H1 (cell line): Measurements from ENCODE around the gene SPHKAP. TPM values are rescaled to one million over a fixed set of nuclear protein-coding genes. Genes with fewer than 3 reads are reported as not detected.

Experiments
- CTCF ChIA-PET: fragments of 300-600 bp; sonication (Branson Sonifier 250); formaldehyde crosslinking; loops from one replicate; lab custom pipeline; 2021; ENCODE audit not compliant: partially characterized antibody; lab: Charles Lee
- POLR2A ChIA-PET: fragments of 300-600 bp; sonication (Branson Sonifier 250); formaldehyde crosslinking; loops from one replicate; lab custom pipeline; 2021; ENCODE audit warnings: inconsistent platforms; ENCODE audit not compliant: partially characterized antibody; lab: Charles Lee
- DNase-seq, 2 experiments: peaks; one replicate each; pipeline versions ENCODE4 v3.0.0 to v3.0.0-alpha.2; 2010 to 2022; ENCODE audit warnings: low spot score in 2 of 2, low read depth in 1 of 2, mixed read lengths in 1 of 2
- FAIRE-seq: peaks from 2 replicates; lab custom pipeline; 2011; peaks lifted over from hg19 to GRCh38; lab: Jason Lieb, UNC
- H2AFZ ChIP-seq: 2 replicates; pipeline ENCODE4 v1.8.1; 2012; ENCODE audit warnings: low read length, inconsistent platforms
- H2AK5ac ChIP-seq: 2 replicates; pipeline ENCODE4 v1.6.1; 2013; ENCODE audit warnings: low read depth, low read length
- H2BK120ac ChIP-seq: replicated peaks from 2 replicates; pipeline ENCODE3; 2013; ENCODE audit warnings: low read depth, low read length, inconsistent platforms
- H2BK12ac ChIP-seq: 2 replicates; pipeline ENCODE4 v1.6.1; 2013; ENCODE audit warnings: low read depth, low read length
- H2BK15ac ChIP-seq: 2 replicates; pipeline ENCODE4 v1.6.1; 2013; ENCODE audit warnings: low read length
- H2BK20ac ChIP-seq: 2 replicates; pipeline ENCODE4 v1.6.1; 2013; ENCODE audit warnings: low read length
- H2BK5ac ChIP-seq: 2 replicates; pipeline ENCODE4 v1.6.1; 2013; ENCODE audit warnings: low read depth, low read length
- H3K14ac ChIP-seq: 2 replicates; pipeline ENCODE4 v1.6.1; 2013; ENCODE audit warnings: inconsistent platforms; ENCODE audit not compliant: insufficient read length
- H3K18ac ChIP-seq: 2 replicates; pipeline ENCODE4 v1.6.1; 2013; ENCODE audit warnings: low read length; ENCODE audit errors: extremely low read depth
- H3K23ac ChIP-seq: 2 replicates; pipeline ENCODE4 v1.6.1; 2013; ENCODE audit warnings: inconsistent platforms; ENCODE audit not compliant: insufficient read length
- H3K23me2 ChIP-seq: 2 replicates; pipeline ENCODE4 v1.6.1; 2013; ENCODE audit warnings: low read depth, low read length
- H3K27ac ChIP-seq: 2 replicates; pipeline ENCODE4 v1.6.1; 2011; ENCODE audit warnings: low read depth, low read length, inconsistent platforms
- H3K27me3 ChIP-seq, 4 experiments: replicated peaks in 1 of 4; 1 replicate in 1 of 4; 2 replicates in 3 of 4; pipeline versions ENCODE4 v1.6.1 to v1.8.1; 2011 to 2013; ENCODE audit warnings: low read length in 3 of 4, mild to moderate bottlenecking in 3 of 4, inconsistent platforms in 2 of 4, mixed read lengths in 2 of 4, moderate library complexity in 1 of 4; ENCODE audit not compliant: control insufficient read depth in 3 of 4, insufficient read depth in 3 of 4; ENCODE audit errors: extremely low read depth in 1 of 4
- H3K36me3 ChIP-seq, 4 experiments: 2 replicates each; pipeline versions ENCODE4 v1.6.1 to v1.8.1; 2011 to 2013; ENCODE audit warnings: mild to moderate bottlenecking in 4 of 4, low read length in 3 of 4, moderate library complexity in 2 of 4, control low read depth in 1 of 4, inconsistent platforms in 1 of 4; ENCODE audit not compliant: insufficient read depth in 4 of 4, control insufficient read depth in 2 of 4
- H3K4ac ChIP-seq: replicated peaks from 2 replicates; pipeline ENCODE3; 2013; ENCODE audit warnings: low read length, low read depth, mixed read lengths, inconsistent platforms; ENCODE audit not compliant: insufficient read length
- H3K4me1 ChIP-seq, 4 experiments: replicated peaks in 1 of 4; 1 replicate in 1 of 4; 2 replicates in 3 of 4; pipeline versions ENCODE4 v1.6.1 to v1.8.1; 2011 to 2013; ENCODE audit warnings: low read length in 3 of 4, inconsistent platforms in 2 of 4, mixed read lengths in 1 of 4; ENCODE audit not compliant: insufficient read depth in 4 of 4, control insufficient read depth in 3 of 4
- H3K4me2 ChIP-seq, 2 experiments: 2 replicates each; pipeline versions ENCODE4 v1.6.1 to v1.8.1; 2011 to 2013; ENCODE audit warnings: low read depth in 2 of 2, low read length in 2 of 2, control low read depth in 1 of 2, inconsistent platforms in 1 of 2, mild to moderate bottlenecking in 1 of 2; ENCODE audit not compliant: insufficient read depth in 1 of 2
- H3K4me3 ChIP-seq, 4 experiments: fragments of 200-600, 300-600 bp in 1 of 4; sonication (generic), shearing (Covaris generic), sonication (Bioruptor Twin) in 1 of 4; 2 replicates each; pipeline versions ENCODE4 v1.5.1 to v1.8.1; 2011 to 2016; ENCODE audit warnings: low read length in 4 of 4, low read depth in 3 of 4, control low read depth in 2 of 4, inconsistent platforms in 2 of 4, mild to moderate bottlenecking in 2 of 4, mixed read lengths in 1 of 4, moderate library complexity in 1 of 4; ENCODE audit not compliant: insufficient read depth in 2 of 4; ENCODE audit errors: extremely low read depth in 1 of 4
- H3K56ac ChIP-seq: replicated peaks from 2 replicates; pipeline ENCODE3; 2013; ENCODE audit warnings: low read depth, mild to moderate bottlenecking, mixed read lengths, low read length, inconsistent platforms; ENCODE audit not compliant: insufficient read length
- H3K79me1 ChIP-seq: 2 replicates; pipeline ENCODE4 v1.6.1; 2013; ENCODE audit warnings: low read depth, low read length, control low read depth
- H3K79me2 ChIP-seq, 2 experiments: 2 replicates each; pipeline versions ENCODE4 v1.6.1 to v1.8.1; 2012 to 2013; ENCODE audit warnings: low read length in 2 of 2, mild to moderate bottlenecking in 2 of 2, inconsistent platforms in 1 of 2; ENCODE audit not compliant: insufficient read depth in 2 of 2, control insufficient read depth in 1 of 2
- H3K9ac ChIP-seq, 4 experiments: replicated peaks in 1 of 4; 1 replicate in 1 of 4; 2 replicates in 3 of 4; pipeline versions ENCODE4 v1.6.1 to v1.8.1; 2011 to 2013; ENCODE audit warnings: low read depth in 3 of 4, low read length in 3 of 4, control low read depth in 2 of 4, mild to moderate bottlenecking in 2 of 4, moderate library complexity in 2 of 4, inconsistent platforms in 1 of 4; ENCODE audit errors: extremely low read depth in 1 of 4
- H3K9me3 ChIP-seq, 2 experiments: 2 replicates each; pipeline versions ENCODE4 v1.6.1 to v1.8.1; 2012 to 2013; ENCODE audit warnings: mild to moderate bottlenecking in 2 of 2, moderate library complexity in 2 of 2, control low read depth in 1 of 2, inconsistent platforms in 1 of 2, low read depth in 1 of 2, low read length in 1 of 2, mixed read lengths in 1 of 2; ENCODE audit not compliant: insufficient read depth in 2 of 2
- H4K20me1 ChIP-seq, 2 experiments: replicated peaks in 1 of 2; 2 replicates each; pipeline versions ENCODE3 to v1.8.1; 2011 to 2013; ENCODE audit warnings: inconsistent platforms in 2 of 2, low read length in 2 of 2, mild to moderate bottlenecking in 1 of 2; ENCODE audit not compliant: insufficient read depth in 2 of 2, control insufficient read depth in 1 of 2
- H4K5ac ChIP-seq: 2 replicates; pipeline ENCODE4 v1.6.1; 2013; ENCODE audit warnings: low read length, low read depth, mixed read lengths, inconsistent platforms; ENCODE audit not compliant: insufficient read length
- H4K8ac ChIP-seq: 2 replicates; pipeline ENCODE4 v1.8.0; 2013; ENCODE audit warnings: mild to moderate bottlenecking, moderate library complexity, low read length, inconsistent platforms; ENCODE audit not compliant: insufficient read depth; ENCODE audit errors: extremely low read depth
- H4K91ac ChIP-seq: replicated peaks from 2 replicates; pipeline ENCODE3; 2013; ENCODE audit warnings: low read length, mixed read lengths, inconsistent platforms; ENCODE audit not compliant: insufficient read length
- BACH1 ChIP-seq: IDR thresholded peaks from 2 replicates; pipeline ENCODE4 v1.6.1; 2012; ENCODE audit warnings: low read length, improper control_type of control experiment
- BCL11A ChIP-seq, 2 experiments: IDR thresholded peaks; one replicate each; pipeline ENCODE4 v1.6.1; 2011; ENCODE audit warnings: low read depth in 2 of 2, low read length in 2 of 2, mild to moderate bottlenecking in 2 of 2
- EZH2 ChIP-seq: fragments of 200-600 bp; sonication (generic); IDR thresholded peaks from 2 replicates; pipeline ENCODE4 v1.7.1; 2012; ENCODE audit warnings: low read depth, mild to moderate bottlenecking, moderate library complexity, low read length, inconsistent platforms; ENCODE audit not compliant: severe bottlenecking
- GABPA ChIP-seq: IDR thresholded peaks from 2 replicates; pipeline ENCODE4 v1.6.1; 2011; ENCODE audit warnings: mild to moderate bottlenecking, low read length, moderate library complexity, borderline replicate concordance; ENCODE audit not compliant: insufficient read depth
- KDM4A ChIP-seq: IDR thresholded peaks from one replicate; pipeline ENCODE4 v1.7.1; 2012; ENCODE audit warnings: low read depth, mild to moderate bottlenecking, moderate library complexity, low read length, inconsistent platforms; ENCODE audit not compliant: severe bottlenecking
- RAD21 ChIP-seq, 2 experiments: IDR thresholded peaks in 1 of 2; conservative IDR thresholded peaks in 1 of 2; 2 replicates each; pipeline ENCODE4 v1.6.1; 2011; ENCODE audit warnings: low read depth in 2 of 2, low read length in 2 of 2, improper control_type of control experiment in 1 of 2, inconsistent platforms in 1 of 2, mild to moderate bottlenecking in 1 of 2, moderate library complexity in 1 of 2
- RNF2 ChIP-seq: fragments of 200-900, 300-1000 bp; sonication (generic); IDR thresholded peaks from 2 replicates; pipeline ENCODE4 v1.7.1; 2016; ENCODE audit warnings: borderline replicate concordance, low read depth, mild to moderate bottlenecking, antibody characterized with exemption, low read length; ENCODE audit not compliant: poor library complexity, severe bottlenecking; ENCODE audit errors: missing control alignments
- SUZ12 ChIP-seq: fragments of 200-600 bp; sonication (generic); IDR thresholded peaks from 2 replicates; pipeline ENCODE4 v1.6.1; 2012; ENCODE audit warnings: mild to moderate bottlenecking, inconsistent platforms, low read length, moderate library complexity, mixed read lengths
- WGBS, 2 experiments: shearing (Covaris generic) in 1 of 2; methylation state at CpG; one replicate each; pipeline versions ENCODE4 v1.1.6 to v1.1.7; 2013 to 2015; ENCODE audit warnings: low lambda C conversion rate in 2 of 2, mixed read lengths in 2 of 2, inconsistent platforms in 1 of 2, low coverage in 1 of 2, missing lambda C conversion rate in 1 of 2; ENCODE audit not compliant: insufficient replicate concordance in 2 of 2, insufficient coverage in 1 of 2, insufficient read length in 1 of 2; ENCODE audit errors: extremely low coverage in 1 of 2, missing lambda C conversion rate in 1 of 2; 5-methylcytosine and 5-hydroxymethylcytosine counted together
- polyA plus RNA-seq, 7 experiments: library from polyadenylated mRNA; depleted of rRNA in 3 of 7; stranded (reverse) in 5 of 7; unstranded in 2 of 7; fragments of >200 nt in 5 of 7; fragments of 200-250 nt in 2 of 7; gene quantifications; 1 replicate in 5 of 7; 2 replicates in 1 of 7; 4 replicates in 1 of 7; pipeline versions ENCODE4 v1.2.1 to v1.2.3, GENCODE V29; 2011 to 2013; ENCODE audit warnings: missing spikeins in 2 of 7, mixed read lengths in 2 of 7
- total RNA-seq: library from RNA; stranded (reverse); fragmentation: NEBNext Ultra II Directional; extraction: Animal tissue kit (Norgen Biotek cat#: 25700); gene quantifications from 2 replicates; pipeline ENCODE4 v1.2.1, GENCODE V29; 2021
- TF ChIP-seq, protein P1 (sequence below): IDR thresholded peaks from 2 replicates; pipeline ENCODE4 v1.6.1; 2012; ENCODE audit warnings: inconsistent platforms

SPHKAP gene
- total and polyA plus RNA-seq, 2 of the 8 experiments (the other 6 are each of a cell fraction or from before 2014, with no cell fraction given), result 0.02 TPM; not detected in 1

DNA sequence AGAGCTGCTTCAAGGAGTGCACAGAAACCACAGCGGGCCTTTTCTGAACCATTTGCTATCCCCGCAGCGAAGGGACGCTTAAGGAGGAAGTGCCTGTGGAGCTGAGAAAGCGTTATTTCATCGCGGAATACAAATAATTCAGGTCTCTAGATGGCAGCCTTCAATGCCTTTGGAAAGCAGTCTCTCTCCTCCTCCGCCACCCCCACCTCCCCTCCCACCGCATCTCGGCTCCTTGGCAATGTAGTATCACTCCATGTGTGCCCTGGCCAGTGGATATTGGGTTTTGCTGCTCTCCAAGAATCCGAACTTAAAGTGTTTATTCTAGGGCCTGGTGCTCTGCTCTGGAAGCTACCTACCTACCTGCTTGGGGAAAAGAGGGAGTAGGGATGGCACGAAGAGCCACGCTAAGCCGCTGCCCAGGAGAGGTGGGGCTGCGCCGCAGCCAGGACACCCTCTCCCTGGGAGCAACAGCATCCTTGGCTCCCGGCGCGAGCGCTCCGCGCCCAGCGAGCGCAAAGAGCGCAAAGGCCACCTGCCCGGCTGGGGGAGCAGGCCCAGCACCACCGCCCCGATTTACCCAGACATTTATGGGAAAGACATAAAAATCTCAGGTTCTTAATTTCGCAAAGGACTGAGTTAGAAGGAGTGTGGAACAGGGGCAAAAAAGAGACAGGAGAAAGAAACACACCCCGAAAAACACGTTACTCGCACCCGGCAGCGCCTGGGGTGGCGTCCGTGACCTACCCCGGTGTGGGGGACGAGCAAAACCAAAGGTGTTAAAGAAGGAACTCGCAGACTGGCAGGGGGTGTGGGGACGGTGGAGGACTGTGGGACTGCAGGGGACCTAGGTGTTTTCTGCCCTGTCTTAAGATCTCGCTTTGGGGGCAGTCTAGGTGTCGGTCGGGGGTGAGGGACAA is 1.0 kb downstream of the SPHKAP start:
- no peaks in the 10 kb centered on the region for H3K79me1 ChIP-seq
- no peak overlapping the region for H3K14ac ChIP-seq
- CTCF ChIA-PET, result interaction anchor here (0.8 to 1.4 kb wide), 6 partner anchors 16 to 570 kb away, joined by 3 to 5 read pairs (median 3); no protein-coding TSS in a partner anchor
- no peaks in the 10 kb centered on the region for H3K79me2 ChIP-seq
- no peak overlapping the region for H4K91ac ChIP-seq
- no peaks in the 10 kb centered on the region; a peak in 1 of 4 replicates for H3K9me3 ChIP-seq
- no peak overlapping the region for H3K4ac ChIP-seq
- no peak overlapping the region for H2BK12ac ChIP-seq
- 4% methylated on average over 34 of the region's 43 CpGs; no CpG with 5 or more reads in 1 of the 2 experiments for WGBS, 2 experiments
- peak in 1 of 2 experiments; percentile 67 for DNase-seq
- no peak overlapping the region for H2BK5ac ChIP-seq
- no peak overlapping the region for H2AK5ac ChIP-seq
- H3K4me2 ChIP-seq, result peak overlapping the region; percentile 92 to 98
- no peak overlapping the region for H3K27ac ChIP-seq
- no peak overlapping the region for H2BK120ac ChIP-seq
- H2AFZ ChIP-seq, result peak overlapping the region; percentile 89
- H3K4me3 ChIP-seq, result peak overlapping the region; percentile 54 to 70 (median 62)
- H3K23ac ChIP-seq, result no peak overlapping the region
- no peaks in the 10 kb centered on the region for H3K36me3 ChIP-seq
- no peak overlapping the region for H2BK20ac ChIP-seq
- H3K23me2 ChIP-seq, result peaks cover 18% of the 10 kb centered on the region
- no peaks in the 10 kb centered on the region for H4K20me1 ChIP-seq
- H3K4me1 ChIP-seq, result peaks cover 0 to 6% (median 0%) of the 10 kb centered on the region in 4 experiments; a peak in 3 of 7 replicates
- FAIRE-seq, result peak; percentile 78
- peaks cover 15 to 33% (median 31%) of the 10 kb centered on the region in 4 experiments for H3K27me3 ChIP-seq
- H3K18ac ChIP-seq, result no peak overlapping the region
- no peak overlapping the region for H3K56ac ChIP-seq
- H3K9ac ChIP-seq, result no peak overlapping the region
- H2BK15ac ChIP-seq, result no peak overlapping the region
- POLR2A ChIA-PET, result no interaction called here
- H4K5ac ChIP-seq, result no peak overlapping the region
- H4K8ac ChIP-seq, result no peak overlapping the region
- TF ChIP-seq KDM4A (peak; percentile 24), GABPA (no peak), RAD21 (IDR thresholded peaks at IDR 0.05 in 1 of 2, conservative IDR thresholded peaks at IDR 0.05 in 1 of 2; ENCODE audit: low read depth in 2 of 2, low read length in 2 of 2) (peak; percentile 36 to 43; a peak in 3 of 4 replicates), BCL11A (IDR thresholded peaks at IDR 0.05; ENCODE audit: low read depth in 2 of 2, low read length in 2 of 2) (no peak), BACH1 (no peak), RNF2 (peak; percentile 58), SUZ12 (peak; percentile 78; the same call in 1 of the 2 replicates), EZH2 (peak; percentile 56)
- TF ChIP-seq, protein P1, sequence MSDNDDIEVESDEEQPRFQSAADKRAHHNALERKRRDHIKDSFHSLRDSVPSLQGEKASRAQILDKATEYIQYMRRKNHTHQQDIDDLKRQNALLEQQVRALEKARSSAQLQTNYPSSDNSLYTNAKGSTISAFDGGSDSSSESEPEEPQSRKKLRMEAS, result peak; percentile 41
